GM19328 (cell line): ENCODE data around the gene NDUFAF5.

Experiments
- ATAC-seq: cut with Tn5 transposase; IDR thresholded peaks from one replicate; pipeline ENCODE4 v1.9.1; 2021; ENCODE audit warnings: mild to moderate bottlenecking, moderate library complexity; ENCODE audit not compliant: unreplicated experiment

NDUFAF5 gene

GRCh38 chr20:13775867-13776266 is 9.0 kb upstream of the NDUFAF5 start:
- ATAC-seq: no peak

GRCh38 chr20:13777171-13777601 is 7.6 kb upstream of the NDUFAF5 start:
- ATAC-seq: no peak

- peak; percentile 74 for ATAC-seq
Measured at GRCh38 chr20:13778827-13779226, 6.0 kb upstream of the NDUFAF5 start.

GRCh38 chr20:13783528-13783927 is 1.3 kb upstream of the NDUFAF5 start:
- ATAC-seq: no peak

GRCh38 chr20:13784271-13784892 is 446 bp upstream of the NDUFAF5 start:
- ATAC-seq: peak; percentile 3

GRCh38 chr20:13786143-13786828 is 1.5 kb downstream of the NDUFAF5 start:
- no peak for ATAC-seq

- ATAC-seq: peak; percentile 29
Measured at GRCh38 chr20:13788167-13788834, 3.5 kb downstream of the NDUFAF5 start.

- no peak for ATAC-seq
Measured at GRCh38 chr20:13790708-13791107, 5.9 kb downstream of the NDUFAF5 start.

GRCh38 chr20:13791540-13792459 is 7.0 kb downstream of the NDUFAF5 start:
- no peak for ATAC-seq

- ATAC-seq: no peak
Measured at GRCh38 chr20:13793001-13793400, 8.2 kb downstream of the NDUFAF5 start.

- ATAC-seq: no peak
Measured at GRCh38 chr20:13794667-13795066, 9.8 kb downstream of the NDUFAF5 start.

- ATAC-seq: no peak
Measured at GRCh38 chr20:13799040-13799439, 14.2 kb downstream of the NDUFAF5 start.

GRCh38 chr20:13799974-13800373 is 15.1 kb downstream of the NDUFAF5 start:
- ATAC-seq: no peak

- no peak for ATAC-seq
Measured at GRCh38 chr20:13800728-13801134, 15.9 kb downstream of the NDUFAF5 start.

- ATAC-seq: no peak
Measured at GRCh38 chr20:13809373-13809772, 24.5 kb downstream of the NDUFAF5 start.

- no peak for ATAC-seq
Measured at GRCh38 chr20:13809855-13810254, 25.0 kb downstream of the NDUFAF5 start.

GRCh38 chr20:13810446-13810845 is 25.6 kb downstream of the NDUFAF5 start:
- ATAC-seq: no peak

- no peak for ATAC-seq
Measured at GRCh38 chr20:13813910-13814309, 29.1 kb downstream of the NDUFAF5 start.

- ATAC-seq: no peak
Measured at GRCh38 chr20:13814672-13815071, 29.8 kb downstream of the NDUFAF5 start.

GRCh38 chr20:13816757-13817156 is 31.9 kb downstream of the NDUFAF5 start:
- ATAC-seq: no peak

GRCh38 chr20:13817342-13817741 is 32.5 kb downstream of the NDUFAF5 start:
- ATAC-seq: no peak
